PC-9 (cell line): ENCODE data around the gene ME3. TPM values are rescaled to one million over a fixed set of nuclear protein-coding genes. Genes with fewer than 3 reads are reported as not detected.
"Not testable (repeated sequence)": the region's sequence is repeated elsewhere in the genome, so short reads cannot be mapped to it uniquely, and the experiment has no call there.

Experiments used
- BruUV-seq: library from RNA; stranded (reverse); fragments of 400-500 nt; replicated peaks from 2 replicates; lab custom pipeline; 2021; lab: Mats Ljungman, UMichigan
- CTCF ChIA-PET: fragments of 300-600 bp; sonication (Branson Sonifier 250); formaldehyde crosslinking; loops from one replicate; lab custom pipeline; 2022; ENCODE audit warnings: antibody characterized with exemption; lab: Charles Lee
- POLR2A ChIA-PET: fragments of 300-600 bp; sonication (Branson Sonifier 250); formaldehyde crosslinking; loops from one replicate; lab custom pipeline; 2022; ENCODE audit warnings: antibody characterized with exemption; ENCODE audit not compliant: unreplicated experiment; lab: Charles Lee
- DNase-seq, 2 experiments: peaks; one replicate each; pipeline versions ENCODE4 v3.0.0 to v3.0.0-alpha.2; 2015 to 2022; ENCODE audit warnings: mixed read lengths in 1 of 2
- H2AFZ ChIP-seq: fragments of 200-600 bp; sonication (generic); 2 replicates; pipeline ENCODE4 v1.8.1; 2017; ENCODE audit warnings: antibody characterized with exemption
- H3F3A ChIP-seq: fragments of 200-600 bp; sonication (generic); 2 replicates; pipeline ENCODE4 v1.8.1; 2017; ENCODE audit warnings: antibody characterized with exemption, mild to moderate bottlenecking, low read depth; ENCODE audit not compliant: insufficient read depth
- H3K27ac ChIP-seq: fragments of 200-600 bp; sonication (generic); 2 replicates; pipeline ENCODE4 v1.6.1; 2016; ENCODE audit warnings: mixed run types
- H3K27me3 ChIP-seq: fragments of 200-600 bp; sonication (generic); 2 replicates; pipeline ENCODE4 v1.6.1; 2016; ENCODE audit warnings: low read depth, mixed run types; ENCODE audit not compliant: insufficient read depth
- H3K36me3 ChIP-seq: fragments of 200-600 bp; sonication (generic); 2 replicates; pipeline ENCODE4 v1.6.1; 2016; ENCODE audit warnings: low read depth, mixed run types
- H3K4me1 ChIP-seq: fragments of 200-600 bp; sonication (generic); replicated peaks from 2 replicates; pipeline ENCODE4 v1.6.1; 2016; ENCODE audit warnings: mixed run types; ENCODE audit not compliant: insufficient read depth
- H3K4me2 ChIP-seq: fragments of 200-600 bp; sonication (generic); 2 replicates; pipeline ENCODE4 v1.6.1; 2017; ENCODE audit warnings: mixed run types
- H3K4me3 ChIP-seq: fragments of 200-600 bp; sonication (generic); 2 replicates; pipeline ENCODE4 v1.6.1; 2016; ENCODE audit warnings: mixed run types
- H3K79me2 ChIP-seq: fragments of 200-600 bp; sonication (generic); 2 replicates; pipeline ENCODE4 v1.6.1; 2017; ENCODE audit warnings: low read depth, mixed run types
- H3K9me2 ChIP-seq: fragments of 200-600 bp; sonication (generic); 2 replicates; pipeline ENCODE4 v1.8.1; 2017; ENCODE audit warnings: mild to moderate bottlenecking; ENCODE audit not compliant: insufficient read depth
- H3K9me3 ChIP-seq: fragments of 200-600 bp; sonication (generic); 2 replicates; pipeline ENCODE4 v1.8.1; 2016; ENCODE audit warnings: low read depth; ENCODE audit not compliant: insufficient read depth
- H4K20me1 ChIP-seq: fragments of 200-600 bp; sonication (generic); 2 replicates; pipeline ENCODE4 v1.8.1; 2017; ENCODE audit not compliant: insufficient read depth
- CTCF ChIP-seq: fragments of 200-600 bp; sonication (generic); conservative IDR thresholded peaks from 2 replicates; pipeline ENCODE4 v1.6.1; 2017; ENCODE audit warnings: mixed run types, antibody characterized with exemption, mild to moderate bottlenecking, moderate library complexity
- EZH2 ChIP-seq: fragments of 200-600 bp; sonication (generic); IDR thresholded peaks from 2 replicates; pipeline ENCODE4 v1.8.0; 2017; ENCODE audit warnings: antibody characterized with exemption, low read depth
- intact Hi-C: fragments of 100-400 bp; cut with micrococcal nuclease; formaldehyde crosslinking; loops from one replicate; pipeline ENCODE4 v1.10.0; 2022; ENCODE audit not compliant: unreplicated experiment
- total RNA-seq: library from RNA; stranded (reverse); gene quantifications from 2 replicates; pipeline ENCODE4 v1.2.3, GENCODE V29; 2021

ME3 gene
- total RNA-seq, 1 experiment from 2014 or later = 34.0 TPM

DNA sequence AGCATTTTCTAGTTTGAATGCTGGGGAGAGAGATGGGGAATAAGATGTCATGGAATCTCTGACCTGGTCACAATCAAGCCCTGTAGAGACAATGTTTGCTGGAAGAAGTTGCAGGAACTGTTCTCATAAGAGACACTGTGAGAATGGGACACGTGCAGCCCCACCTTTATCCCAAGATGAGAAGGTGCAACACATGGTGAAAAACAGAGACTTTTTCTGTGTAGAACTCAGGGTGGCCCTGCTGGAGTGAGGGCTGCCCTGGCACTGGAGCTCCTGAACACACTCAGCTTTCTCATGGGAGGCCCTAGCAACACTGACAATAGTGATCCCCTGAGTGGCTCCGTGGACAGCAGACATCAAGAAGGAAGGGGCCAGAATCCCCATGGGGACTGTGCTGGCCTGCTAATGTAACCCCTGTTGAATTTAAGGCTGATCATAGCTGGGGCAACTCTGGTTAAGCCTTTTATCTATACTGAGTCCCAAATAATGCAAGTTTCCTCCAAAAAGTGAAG is 106.6 kb downstream of the ME3 start:
- Histone ChIP-seq H3K4me3 (no peak overlapping the region), H3K27me3 (no peaks in the 10 kb centered on the region), H4K20me1 (no peaks in the 10 kb centered on the region), H3K4me1 (peaks cover 11% of the 10 kb centered on the region; the same call in 1 of the 2 replicates), H3K4me2 (no peak overlapping the region), H3K27ac (no peak overlapping the region), H3K79me2 (no peaks in the 10 kb centered on the region), H3K9me2 (no peaks in the 10 kb centered on the region), H2AFZ (no peak overlapping the region), H3F3A (no peaks in the 10 kb centered on the region; the same call in 1 of the 2 replicates), H3K9me3 (peaks cover 7% of the 10 kb centered on the region; the same call in 1 of the 2 replicates), H3K36me3 (no peaks in the 10 kb centered on the region)
- BruUV-seq = no TSS peak
- intact Hi-C loops = no loop called here
- CTCF ChIA-PET = interaction anchor here (0.6 kb wide), 1 partner anchor 11 kb away, joined by 4 read pairs; no protein-coding TSS in a partner anchor
- TF ChIP-seq CTCF (no peak), EZH2 (no peak)
- no peak for DNase-seq
- POLR2A ChIA-PET = no interaction called here

- H3F3A ChIP-seq = no peaks in the 10 kb centered on the region; the same call in 1 of the 2 replicates
- no TSS peak for BruUV-seq
- no peaks in the 10 kb centered on the region for H3K36me3 ChIP-seq
- ChIA-PET POLR2A (no interaction called here), CTCF (interaction anchor here (0.6 kb wide), 1 partner anchor 10 kb away, joined by 4 read pairs; no protein-coding TSS in a partner anchor)
- intact Hi-C loops = no loop called here
- H3K9me2 ChIP-seq = no peaks in the 10 kb centered on the region
- H3K4me2 ChIP-seq = no peak overlapping the region
- TF ChIP-seq CTCF = no peak
- H3K79me2 ChIP-seq = no peaks in the 10 kb centered on the region
- no peaks in the 10 kb centered on the region for H4K20me1 ChIP-seq
- no peak overlapping the region for H3K27ac ChIP-seq
- peaks cover 7% of the 10 kb centered on the region; the same call in 1 of the 2 replicates for H3K9me3 ChIP-seq
- no peaks in the 10 kb centered on the region for H3K27me3 ChIP-seq
- no peak overlapping the region for H3K4me3 ChIP-seq
- H2AFZ ChIP-seq = no peak overlapping the region
- DNase-seq = no peak
- peaks cover 11% of the 10 kb centered on the region; the same call in 1 of the 2 replicates for H3K4me1 ChIP-seq
Observed at GRCh38 chr11:86565388-86565787, 107.0 kb downstream of the ME3 start.

- H3K4me1 ChIP-seq = peaks cover 12% of the 10 kb centered on the region; the same call in 1 of the 2 replicates
- H3K79me2 ChIP-seq, BruUV-seq, H3F3A ChIP-seq, H3K27me3 ChIP-seq, H4K20me1 ChIP-seq, H3K9me2 ChIP-seq, H3K4me2 ChIP-seq, H2AFZ ChIP-seq, intact Hi-C loops, POLR2A ChIA-PET, H3K36me3 ChIP-seq, H3K27ac ChIP-seq, H3K9me3 ChIP-seq, DNase-seq, H3K4me3 ChIP-seq: not testable (repeated sequence)
- CTCF ChIA-PET = interaction anchor here (0.6 kb wide), 1 partner anchor 221 kb away, joined by 3 read pairs; no protein-coding TSS in a partner anchor
Observed at GRCh38 chr11:86562842-86563241, 109.6 kb downstream of the ME3 start.
